Sciatic nerve (tissue), 2 donors: Measurements from ENCODE around the gene MKI67. TPM values are rescaled to one million over a fixed set of nuclear protein-coding genes. Genes with fewer than 3 reads are reported as not detected.

ENCODE experiments used
- ATAC-seq: fragments of 200-7000 bp; cut with Tn5 transposase; one replicate; pipeline ENCODE4 v1.9.1; 2020; ENCODE audit warnings: mild to moderate bottlenecking, moderate library complexity
- DNase-seq: peaks from one replicate; pipeline ENCODE4 v3.0.0-alpha.2; 2020; ENCODE audit warnings: low spot score
- intact Hi-C: fragments of 100-400 bp; cut with DNase I; formaldehyde crosslinking; loops from one replicate; pipeline ENCODE4 v1.14.2; 2022
- total RNA-seq: library from RNA; stranded (reverse); fragmentation: NEBNext Ultra II Directional; extraction: Animal tissue kit (Norgen Biotek cat#: 25700); gene quantifications from one replicate; pipeline ENCODE4 v1.2.1, GENCODE V29; 2021
- donor health status: DM: no; HTN: no; CAD: no.
- donor health status: DM: no; HTN: no; CAD: no.

MKI67 gene
- total RNA-seq, 1 donor from 2014 or later = 1.3 TPM

GRCh38 chr10:128070721-128071416, 55.4 kb downstream of the MKI67 start:
- peak; percentile 49 for DNase-seq
- intact Hi-C loops = no loop called here
- no peak for ATAC-seq

DNA sequence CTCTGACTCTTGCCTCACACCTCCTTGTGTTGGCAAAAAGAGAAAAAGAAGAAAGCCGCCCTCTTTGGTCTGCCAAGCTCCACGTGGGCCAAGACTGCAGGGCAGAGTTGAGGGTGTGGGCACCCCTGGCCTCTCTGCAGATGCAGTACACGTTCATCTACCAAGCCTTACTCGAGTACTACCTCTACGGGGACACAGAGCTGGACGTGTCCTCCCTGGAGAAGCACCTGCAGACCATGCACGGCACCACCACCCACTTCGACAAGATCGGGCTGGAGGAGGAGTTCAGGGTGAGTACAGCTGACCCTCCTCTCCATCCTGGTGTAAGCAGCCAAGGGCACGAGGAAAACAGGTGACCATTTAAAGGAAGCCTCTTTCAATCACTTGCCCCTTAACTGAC, 56.1 kb downstream of the MKI67 start:
- ATAC-seq (no peak), DNase-seq (peak; percentile 48)
- intact Hi-C loops = no loop called here

- DNase-seq (peak; percentile 88), ATAC-seq (peak; percentile 63)
- intact Hi-C loops = no loop called here
Measured at GRCh38 chr10:128069351-128070051, 56.7 kb downstream of the MKI67 start.

- peak; percentile 46 for DNase-seq
- intact Hi-C loops = no loop called here
- ATAC-seq = no peak
Measured at GRCh38 chr10:128068398-128069285, 57.6 kb downstream of the MKI67 start.

- ATAC-seq (no peak), DNase-seq (peak; percentile 54)
- intact Hi-C loops = no loop called here
Measured at GRCh38 chr10:128067691-128068397, 58.4 kb downstream of the MKI67 start.

DNA sequence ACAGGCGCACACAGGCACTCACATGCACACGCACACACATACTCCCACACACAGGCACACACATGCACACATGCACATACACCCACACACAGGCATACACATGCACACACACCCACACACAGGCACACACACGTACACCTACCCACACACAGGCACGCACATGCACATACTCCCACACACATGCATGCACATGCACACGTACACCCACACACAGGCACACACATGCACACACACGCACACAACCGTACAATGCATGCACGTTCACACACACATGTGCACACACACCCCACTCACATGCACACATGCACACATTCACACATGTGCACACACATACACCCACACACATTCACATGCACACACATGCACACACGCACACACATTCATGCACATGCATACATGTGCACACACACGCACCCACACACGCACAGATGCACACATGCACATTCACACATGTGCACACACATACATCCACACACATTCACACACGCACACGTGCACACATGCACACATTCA, 59.3 kb downstream of the MKI67 start:
- DNase-seq (peak; percentile 33), ATAC-seq (no peak)
- intact Hi-C loops = no loop called here

DNA sequence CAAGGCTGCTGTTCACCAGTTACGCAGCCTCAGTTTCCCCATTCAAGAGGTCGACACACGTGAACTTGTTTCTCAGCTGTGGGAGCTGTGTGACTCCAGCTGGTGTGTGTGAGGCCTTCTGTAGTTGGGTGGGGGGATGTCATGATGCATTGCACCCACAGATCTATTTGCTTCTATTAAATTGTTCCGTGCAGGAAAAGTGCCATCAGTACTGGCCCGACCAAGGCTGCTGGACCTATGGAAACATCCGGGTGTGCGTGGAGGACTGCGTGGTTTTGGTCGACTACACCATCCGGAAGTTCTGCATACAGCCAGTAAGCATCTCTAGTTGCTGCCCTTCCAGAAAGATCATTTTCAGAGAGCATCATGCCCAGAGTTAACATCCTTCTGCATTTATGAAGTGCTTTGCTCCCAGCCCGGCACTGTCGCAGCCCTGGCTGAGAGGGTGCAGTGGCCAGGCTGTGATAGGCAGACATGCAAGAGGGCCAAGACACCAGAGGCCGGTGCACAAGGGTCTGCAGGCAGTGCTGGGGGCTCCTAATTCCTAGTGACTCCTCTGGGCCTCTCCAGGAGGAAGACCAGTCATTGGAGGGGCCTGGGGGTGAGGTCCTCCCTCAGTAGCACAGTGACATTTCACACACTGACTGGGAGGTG, 60.2 kb downstream of the MKI67 start:
- ATAC-seq (no peak), DNase-seq (peak; percentile 51)
- intact Hi-C loops = no loop called here

DNA sequence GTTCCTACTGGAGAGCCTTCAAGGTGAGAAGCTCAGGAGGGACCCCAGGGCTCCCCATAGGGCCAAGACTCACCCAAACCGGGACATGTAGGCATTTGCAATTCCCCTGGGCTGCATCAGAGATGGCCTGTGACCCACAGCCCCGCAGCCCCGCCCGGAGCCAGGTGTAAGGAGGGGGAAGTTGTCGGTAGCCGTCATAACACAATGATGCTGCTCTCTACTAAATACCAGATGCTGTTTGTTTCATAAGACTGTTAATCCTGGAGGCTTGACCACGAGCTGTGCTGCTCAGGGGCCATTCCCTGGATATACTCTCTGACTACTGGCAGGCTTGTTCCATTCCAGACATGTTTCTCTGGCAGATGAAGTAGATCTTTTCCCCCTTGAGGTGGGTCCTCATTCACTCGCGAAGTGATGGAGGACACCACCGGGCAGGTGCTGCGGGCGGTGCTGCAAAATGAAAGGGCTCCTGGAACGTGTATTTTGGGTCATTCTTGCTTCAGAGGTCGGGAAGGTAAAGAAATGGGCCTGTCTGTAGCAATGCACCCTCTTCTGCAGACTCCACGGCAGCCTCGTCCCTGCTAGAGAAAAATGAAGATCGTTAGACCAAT, 61.1 kb downstream of the MKI67 start:
- DNase-seq = peak; percentile 42
- intact Hi-C loops = no loop called here
- ATAC-seq = peak; percentile 60

GRCh38 chr10:128064108-128064969, 61.9 kb downstream of the MKI67 start:
- ATAC-seq (peak; percentile 83), DNase-seq (peak; percentile 78)
- intact Hi-C loops = no loop called here

GRCh38 chr10:128063736-128064107, 62.5 kb downstream of the MKI67 start:
- intact Hi-C loops = no loop called here
- DNase-seq (peak; percentile 55), ATAC-seq (peak; percentile 1)

- intact Hi-C loops = no loop called here
- peak; percentile 59 for DNase-seq
- ATAC-seq = peak; percentile 41
Measured at GRCh38 chr10:128062881-128063563, 63.2 kb downstream of the MKI67 start.

GRCh38 chr10:128062331-128062880, 63.8 kb downstream of the MKI67 start:
- intact Hi-C loops = no loop called here
- no peak for ATAC-seq
- peak; percentile 56 for DNase-seq

DNA sequence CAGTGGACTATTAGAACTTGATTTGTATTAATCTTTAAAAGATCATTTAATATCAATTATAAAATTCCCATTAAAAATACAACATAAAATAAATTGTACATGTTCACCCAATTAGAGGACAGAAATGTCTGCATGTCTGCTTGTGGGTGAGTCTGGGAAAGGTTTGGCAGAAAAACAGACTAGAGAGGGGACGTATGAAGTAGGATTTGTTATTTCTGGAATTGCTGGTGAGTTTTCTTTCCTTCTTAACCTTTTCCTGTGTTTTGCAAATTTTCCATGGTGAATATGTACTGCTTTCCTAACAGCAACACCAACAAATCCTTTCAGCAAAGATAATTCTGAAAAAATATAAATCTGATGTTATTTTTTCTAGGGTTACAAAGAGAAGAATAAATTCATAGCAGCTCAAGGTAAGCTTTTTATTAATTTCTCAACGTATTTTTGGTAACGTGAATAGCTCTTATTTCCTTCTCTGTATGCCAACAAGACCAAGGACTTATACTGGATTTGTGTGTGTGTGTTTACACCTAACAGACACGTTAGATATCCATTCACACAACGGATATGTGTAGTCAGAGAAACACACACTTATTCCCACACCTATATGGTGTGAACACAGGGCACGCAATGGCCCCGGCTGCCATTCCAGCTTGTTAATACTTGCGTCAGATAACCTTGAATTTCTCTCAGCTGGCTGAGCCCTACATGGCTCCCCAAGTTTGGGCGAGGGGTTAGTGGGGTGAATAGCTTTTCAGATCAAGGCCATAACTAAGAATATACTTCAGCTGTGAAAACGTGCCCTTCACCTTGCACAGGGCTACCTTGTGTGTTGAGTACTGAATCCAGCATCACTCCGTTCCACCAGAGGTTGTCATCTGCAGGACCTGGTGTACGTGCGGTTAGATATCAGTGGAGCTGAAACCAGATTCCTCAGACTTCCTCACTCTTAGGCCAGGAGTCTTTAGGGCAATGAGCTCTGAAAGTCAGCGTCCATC, 64.6 kb downstream of the MKI67 start:
- intact Hi-C loops = no loop called here
- DNase-seq (peak; percentile 46), ATAC-seq (no peak)

DNA sequence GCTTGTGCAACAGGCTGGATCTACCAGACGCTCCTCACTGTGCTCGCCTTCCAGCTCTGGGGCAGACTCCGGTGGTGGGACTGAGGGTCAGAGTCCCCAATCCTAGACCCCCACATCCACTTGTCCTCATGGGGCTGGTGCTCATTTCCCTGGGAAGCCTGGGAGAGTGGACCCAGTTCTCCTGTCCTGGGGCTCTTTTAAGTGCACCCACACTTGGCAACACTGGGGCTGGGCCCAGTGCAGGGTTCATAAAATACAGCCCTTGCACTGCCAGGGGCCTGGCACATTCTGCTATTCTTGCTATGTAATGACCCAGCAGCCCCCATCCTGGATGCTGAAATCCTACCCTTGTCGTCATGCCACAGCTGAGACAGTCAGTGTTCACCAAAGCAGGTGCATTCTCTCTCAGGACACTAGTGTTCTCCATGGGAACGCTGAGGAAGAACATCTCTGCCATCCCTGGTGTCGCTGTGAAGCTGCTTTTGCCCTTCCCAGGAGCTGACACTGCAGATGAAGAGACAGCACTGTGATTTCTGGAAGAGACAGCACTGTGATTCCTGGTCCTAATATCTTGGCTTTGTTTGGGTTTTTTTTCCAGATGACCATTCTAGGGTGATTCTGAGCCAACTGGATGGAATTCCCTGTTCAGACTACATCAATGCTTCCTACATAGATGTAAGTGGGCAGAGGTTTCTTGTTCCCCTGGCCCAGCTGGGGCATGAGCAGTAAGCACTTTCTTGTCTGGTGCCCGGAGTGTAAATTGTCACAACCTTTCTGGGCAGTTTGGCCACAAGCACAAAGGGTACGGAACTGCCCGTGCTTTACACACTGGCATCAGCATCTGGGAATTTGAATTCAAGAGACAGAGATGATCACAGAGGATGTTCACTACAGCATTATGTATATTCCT, 65.6 kb downstream of the MKI67 start:
- ATAC-seq (no peak), DNase-seq (peak; percentile 40)
- intact Hi-C loops = no loop called here
